GM11168 (cell line): ENCODE measurements around the gene SPATA31C1.

Experiments
- in situ Hi-C: fragments of 300-500 bp; cut with MboI; formaldehyde crosslinking; loops from one replicate; pipeline ENCODE4 v1.12.0; 2022; ENCODE audit warnings: low sequenced_read_pairs; ENCODE audit not compliant: unreplicated experiment

Gene SPATA31C1

GRCh38 chr9:87917662-87918061 lies at the start of gene SPATA31C1:
Gene SPATA31C1, plus strand, starts transcription at chr9:87917962.
- in situ Hi-C loops: loop anchor here (10.0 kb wide), 1 partner anchor 217 kb away; the partner anchor contains the start of gene SPATA31C2

GRCh38 chr9:87868175-87868574 lies 49.6 kb upstream of the SPATA31C1 start:
- in situ Hi-C loops: no loop called here

- in situ Hi-C loops: no loop called here
Observed at GRCh38 chr9:87868635-87869034, 49.1 kb upstream of the SPATA31C1 start.

- in situ Hi-C loops: no loop called here
Observed at GRCh38 chr9:87869082-87869481, 48.7 kb upstream of the SPATA31C1 start.

GRCh38 chr9:87871425-87872078 lies 46.2 kb upstream of the SPATA31C1 start:
- in situ Hi-C loops: no loop called here

GRCh38 chr9:87872079-87872624 lies 45.6 kb upstream of the SPATA31C1 start:
- in situ Hi-C loops: no loop called here

GRCh38 chr9:87873607-87874303 lies 44.0 kb upstream of the SPATA31C1 start:
- in situ Hi-C loops: no loop called here

- in situ Hi-C loops: no loop called here
Observed at GRCh38 chr9:87874304-87874623, 43.5 kb upstream of the SPATA31C1 start.

- in situ Hi-C loops: no loop called here
Observed at GRCh38 chr9:87875060-87875459, 42.7 kb upstream of the SPATA31C1 start.

GRCh38 chr9:87875831-87876545 lies 41.8 kb upstream of the SPATA31C1 start:
- in situ Hi-C loops: no loop called here

- in situ Hi-C loops: no loop called here
Observed at GRCh38 chr9:87876708-87877107, 41.1 kb upstream of the SPATA31C1 start.

- in situ Hi-C loops: no loop called here
Observed at GRCh38 chr9:87878989-87879511, 38.7 kb upstream of the SPATA31C1 start.

- in situ Hi-C loops: no loop called here
Observed at GRCh38 chr9:87880116-87880515, 37.6 kb upstream of the SPATA31C1 start.

- in situ Hi-C loops: no loop called here
Observed at GRCh38 chr9:87880683-87881082, 37.1 kb upstream of the SPATA31C1 start.

GRCh38 chr9:87882627-87883026 lies 35.1 kb upstream of the SPATA31C1 start, which contains the start of gene SPATA31E1:
Gene SPATA31E1, plus strand, starts transcription at chr9:87882877. Its CDS starts 15 bp downstream, at chr9:87882892.
- in situ Hi-C loops: no loop called here

- in situ Hi-C loops: no loop called here
Observed at GRCh38 chr9:87883274-87883673, 34.5 kb upstream of the SPATA31C1 start.

- in situ Hi-C loops: no loop called here
Observed at GRCh38 chr9:87883990-87884389, 33.8 kb upstream of the SPATA31C1 start.

- in situ Hi-C loops: no loop called here
Observed at GRCh38 chr9:87884578-87885459, 32.9 kb upstream of the SPATA31C1 start.

GRCh38 chr9:87885484-87886189 lies 32.1 kb upstream of the SPATA31C1 start:
- in situ Hi-C loops: no loop called here
